ENCODE data around the gene ATOH1. TPM values are rescaled to one million over a fixed set of nuclear protein-coding genes. Genes with fewer than 3 reads are reported as not detected.
A peak's percentile ranks its signal among the peaks of the same experiment; 100 is the strongest.

Gene ATOH1
- total and polyA plus RNA-seq, 8 donors, result not detected

DNA sequence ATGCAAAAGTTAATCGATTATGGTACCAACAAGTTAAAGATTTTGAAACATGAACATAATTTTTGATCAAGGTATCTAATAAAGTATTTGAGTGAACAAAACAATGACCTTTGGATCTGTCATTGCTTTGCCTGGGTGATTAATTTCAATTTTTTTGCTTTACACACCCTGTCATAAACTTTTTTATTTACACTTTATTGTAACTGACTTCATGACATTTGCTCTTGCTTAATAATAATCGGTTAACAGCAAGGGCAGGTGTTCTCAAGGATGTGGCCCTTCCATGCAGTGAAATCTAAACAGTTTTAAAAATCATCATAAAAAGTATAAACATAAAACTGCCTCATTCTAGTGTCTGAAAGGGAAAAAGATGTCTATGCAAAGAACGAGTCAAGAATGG lies 24.1 kb downstream of the ATOH1 start:
- TF ChIP-seq, protein P1, sequence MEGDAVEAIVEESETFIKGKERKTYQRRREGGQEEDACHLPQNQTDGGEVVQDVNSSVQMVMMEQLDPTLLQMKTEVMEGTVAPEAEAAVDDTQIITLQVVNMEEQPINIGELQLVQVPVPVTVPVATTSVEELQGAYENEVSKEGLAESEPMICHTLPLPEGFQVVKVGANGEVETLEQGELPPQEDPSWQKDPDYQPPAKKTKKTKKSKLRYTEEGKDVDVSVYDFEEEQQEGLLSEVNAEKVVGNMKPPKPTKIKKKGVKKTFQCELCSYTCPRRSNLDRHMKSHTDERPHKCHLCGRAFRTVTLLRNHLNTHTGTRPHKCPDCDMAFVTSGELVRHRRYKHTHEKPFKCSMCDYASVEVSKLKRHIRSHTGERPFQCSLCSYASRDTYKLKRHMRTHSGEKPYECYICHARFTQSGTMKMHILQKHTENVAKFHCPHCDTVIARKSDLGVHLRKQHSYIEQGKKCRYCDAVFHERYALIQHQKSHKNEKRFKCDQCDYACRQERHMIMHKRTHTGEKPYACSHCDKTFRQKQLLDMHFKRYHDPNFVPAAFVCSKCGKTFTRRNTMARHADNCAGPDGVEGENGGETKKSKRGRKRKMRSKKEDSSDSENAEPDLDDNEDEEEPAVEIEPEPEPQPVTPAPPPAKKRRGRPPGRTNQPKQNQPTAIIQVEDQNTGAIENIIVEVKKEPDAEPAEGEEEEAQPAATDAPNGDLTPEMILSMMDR (IDR thresholded peaks at IDR 0.05), result no peak
- WGBS, 2 donors, result 66 to 68% methylated on average over 3 of the region's 3 CpGs
- FAIRE-seq (no peak), DNase-seq (no peak), ATAC-seq (no peak)
- Histone ChIP-seq H3K4me1 (no peaks in the 10 kb centered on the region), H3K27ac (no peak overlapping the region), H3K9me3 (no peaks in the 10 kb centered on the region), H3K4me3 (no peak overlapping the region), H3K36me3 (no peaks in the 10 kb centered on the region), H3K27me3 (no peaks in the 10 kb centered on the region)
- intact Hi-C loops (cut with DNase I), result no loop called here

DNA sequence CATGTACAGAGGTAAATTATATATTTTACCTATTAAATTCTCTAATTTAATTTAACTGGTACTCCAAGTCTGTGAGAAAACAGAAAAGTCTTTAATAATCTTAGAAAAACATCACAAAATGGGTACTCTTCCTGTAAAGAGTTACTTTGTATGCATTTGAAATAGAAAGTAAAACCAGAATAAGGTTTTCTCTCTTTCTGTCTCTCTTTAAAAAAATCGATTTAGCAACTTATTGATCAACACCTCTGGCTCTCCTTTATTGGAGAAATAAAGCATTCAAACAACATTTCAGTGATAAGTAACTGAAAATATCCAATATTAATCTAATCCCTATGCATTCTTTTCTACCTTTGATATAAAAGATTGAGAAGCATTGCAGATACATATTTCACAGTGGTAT lies 27.4 kb downstream of the ATOH1 start:
- Histone ChIP-seq H3K36me3 (no peaks in the 10 kb centered on the region), H3K4me3 (no peak overlapping the region), H3K27ac (no peak overlapping the region), H3K9me3 (no peaks in the 10 kb centered on the region), H3K27me3 (no peaks in the 10 kb centered on the region), H3K4me1 (no peaks in the 10 kb centered on the region)
- intact Hi-C loops (cut with DNase I), result no loop called here
- WGBS, 2 donors, result 9 to 16% methylated on average over 1 of the region's 1 CpG
- TF ChIP-seq, protein P1 (IDR thresholded peaks at IDR 0.05), result no peak
- FAIRE-seq, result no peak
- no peak for ATAC-seq
- no peak for DNase-seq

DNA sequence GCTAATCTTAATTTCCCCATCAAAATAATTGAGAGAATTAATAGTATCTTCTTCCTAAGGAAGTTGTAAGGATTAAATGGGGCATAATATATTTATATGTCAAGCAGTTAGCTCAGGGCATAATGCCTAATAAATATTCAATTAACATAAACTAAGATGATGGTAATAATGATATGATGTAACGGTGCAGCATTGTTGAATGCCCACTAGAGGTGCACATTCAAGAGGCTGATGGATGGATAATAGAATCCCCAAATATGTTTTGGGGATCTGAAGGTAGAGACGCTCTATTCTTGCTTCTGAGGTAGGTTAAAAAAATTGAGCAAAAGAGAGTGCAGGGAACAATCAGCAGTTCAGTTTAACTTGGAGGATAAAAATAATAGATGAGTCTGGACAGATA lies 37.1 kb downstream of the ATOH1 start:
- FAIRE-seq (no peak), ATAC-seq (no peak), DNase-seq (no peak)
- intact Hi-C loops (cut with DNase I), result no loop called here
- WGBS, 2 donors, result 81 to 86% methylated on average over 2 of the region's 2 CpGs
- no peaks in the 10 kb centered on the region for H3K36me3 ChIP-seq
- H3K27me3 ChIP-seq, result no peaks in the 10 kb centered on the region
- TF ChIP-seq, protein P1 (IDR thresholded peaks at IDR 0.05), result no peak
- H3K27ac ChIP-seq, result no peak overlapping the region
- H3K9me3 ChIP-seq, result no peaks in the 10 kb centered on the region
- H3K4me3 ChIP-seq, result no peak overlapping the region
- H3K4me1 ChIP-seq, result no peaks in the 10 kb centered on the region

DNA sequence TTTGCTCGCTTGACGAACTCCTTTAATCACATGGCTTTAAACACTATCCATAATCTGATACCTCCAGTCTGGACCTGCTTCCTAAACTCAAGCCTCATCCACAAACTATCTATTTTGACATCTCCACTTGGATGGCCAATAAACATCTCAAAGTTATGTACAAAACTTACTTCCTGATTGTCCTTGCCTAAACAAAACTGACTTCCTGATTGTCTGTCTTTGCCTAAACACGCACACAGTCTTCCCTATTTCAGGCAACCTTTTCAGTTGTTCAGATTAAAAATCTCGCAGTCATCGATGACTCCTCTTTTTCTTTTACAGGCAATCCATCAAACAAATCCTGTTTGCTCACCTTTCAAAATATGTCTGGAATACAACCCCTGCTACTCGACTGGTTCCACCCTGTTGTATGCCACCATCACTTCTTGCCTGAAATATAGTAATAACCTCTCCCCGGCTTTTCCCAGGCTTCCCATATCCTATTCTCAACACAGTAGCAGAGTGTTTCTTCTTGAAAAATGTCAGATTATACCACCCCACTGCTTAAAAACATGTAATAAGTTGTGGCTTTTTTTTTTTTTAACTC lies 39.0 kb downstream of the ATOH1 start:
- H3K4me3 ChIP-seq, result no peak overlapping the region
- TF ChIP-seq, protein P1 (IDR thresholded peaks at IDR 0.05), result no peak
- FAIRE-seq (no peak), ATAC-seq (no peak), DNase-seq (no peak)
- H3K27me3 ChIP-seq, result no peaks in the 10 kb centered on the region
- H3K27ac ChIP-seq, result no peak overlapping the region
- no peaks in the 10 kb centered on the region for H3K9me3 ChIP-seq
- 70 to 80% methylated on average over 7 of the region's 7 CpGs for WGBS, 2 donors
- intact Hi-C loops (cut with DNase I), result no loop called here
- no peaks in the 10 kb centered on the region for H3K4me1 ChIP-seq
- no peaks in the 10 kb centered on the region for H3K36me3 ChIP-seq

DNA sequence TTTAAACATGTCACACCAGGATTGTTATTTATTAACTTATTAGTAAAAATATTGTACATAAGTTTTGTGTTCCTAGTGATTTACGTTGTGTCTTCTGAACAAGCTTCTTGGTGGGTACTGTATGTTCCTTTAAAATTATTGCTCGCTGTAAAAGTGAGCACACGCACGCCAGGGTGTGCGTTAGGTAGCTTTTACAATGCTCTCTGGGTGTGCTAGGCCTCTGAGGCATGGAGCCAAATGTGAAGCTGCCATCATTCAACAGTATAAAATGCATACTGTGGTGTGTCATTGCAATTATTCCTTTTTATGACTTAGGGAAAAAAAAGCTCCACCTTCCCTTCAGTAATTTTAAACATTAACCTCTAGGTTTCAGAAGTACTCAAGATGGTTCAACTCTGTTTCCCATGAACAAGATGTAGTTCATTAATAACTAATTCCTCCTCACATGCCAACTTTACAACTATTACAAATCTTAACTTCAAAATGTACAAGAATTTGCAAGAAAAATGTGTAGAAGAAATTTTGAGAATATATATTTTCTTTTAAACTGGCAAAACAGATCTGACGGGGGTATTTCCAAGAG lies 42.4 kb downstream of the ATOH1 start:
- peak; percentile 47 for FAIRE-seq
- no peaks in the 10 kb centered on the region for H3K9me3 ChIP-seq
- intact Hi-C loops (cut with DNase I), result no loop called here
- H3K27me3 ChIP-seq, result no peaks in the 10 kb centered on the region
- no peak for DNase-seq
- no peak overlapping the region for H3K4me3 ChIP-seq
- WGBS, 2 donors, result 74 to 80% methylated on average over 6 of the region's 6 CpGs
- TF ChIP-seq, protein P1 (IDR thresholded peaks at IDR 0.05), result no peak
- no peak overlapping the region for H3K27ac ChIP-seq
- no peaks in the 10 kb centered on the region for H3K4me1 ChIP-seq
- no peaks in the 10 kb centered on the region for H3K36me3 ChIP-seq
- no peak for ATAC-seq

All from pancreas (tissue), 10 donors.